ENCODE results near the gene SCN5A.
"Not testable (repeated sequence)": the region's sequence is repeated elsewhere in the genome, so short reads cannot be mapped to it uniquely, and the experiment has no call there.

SCN5A gene

DNA sequence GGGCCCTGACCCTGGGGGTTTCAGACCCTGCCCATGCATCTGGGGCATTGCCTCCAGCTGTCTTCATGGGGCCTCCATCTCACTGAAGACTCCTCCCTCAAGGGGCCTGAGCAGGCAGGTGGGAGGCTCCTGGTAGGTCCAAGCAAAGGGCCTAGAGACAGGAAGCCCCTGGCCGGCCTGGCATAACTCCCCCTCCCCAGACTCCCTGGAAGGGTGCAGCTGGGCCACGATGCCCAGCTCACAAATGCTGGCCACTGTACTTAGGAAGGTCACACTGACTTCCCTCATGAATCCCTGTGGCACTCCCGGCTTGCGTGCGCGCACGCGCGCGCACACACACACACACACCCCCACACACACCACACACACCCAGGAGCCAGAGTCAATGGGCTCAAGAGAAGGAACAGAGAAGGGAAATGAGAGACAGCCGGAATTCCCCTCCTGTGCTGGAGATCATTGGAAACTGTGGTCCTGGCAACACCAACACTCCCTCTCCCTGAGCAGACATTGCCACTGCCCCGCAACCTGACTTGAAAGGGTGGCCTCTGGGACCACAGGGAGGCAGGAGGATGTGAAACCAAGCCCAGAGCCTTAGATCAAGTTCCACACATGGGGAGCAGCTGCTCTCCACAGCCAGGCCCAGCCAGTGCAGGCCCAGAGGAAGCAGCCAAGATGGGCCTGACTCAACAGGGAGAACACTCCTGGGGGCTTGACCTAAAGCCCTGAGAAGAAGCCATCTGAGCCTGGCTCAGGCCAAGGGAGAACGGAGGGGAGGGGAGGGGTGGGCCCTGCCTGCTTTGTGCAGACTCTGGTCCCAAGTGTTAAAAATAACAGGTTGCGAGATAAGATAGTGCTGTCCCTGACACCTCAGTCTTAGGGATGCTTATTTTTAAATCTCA lies 69.7 kb downstream of the SCN5A start:
- Mint-ChIP-seq H3K4me3 (no peak overlapping the region), H3K27me3 (peaks cover 1% of the 10 kb centered on the region), H3K4me1 (ENCODE audit: low read depth) (peaks cover 30% of the 10 kb centered on the region), H3K9me3 (no peaks in the 10 kb centered on the region), H3K27ac (peak overlapping the region; percentile 72), H3K36me3 (ENCODE audit: low read depth) (no peaks in the 10 kb centered on the region)
- intact Hi-C loops (cut with micrococcal nuclease) = no loop called here

DNA sequence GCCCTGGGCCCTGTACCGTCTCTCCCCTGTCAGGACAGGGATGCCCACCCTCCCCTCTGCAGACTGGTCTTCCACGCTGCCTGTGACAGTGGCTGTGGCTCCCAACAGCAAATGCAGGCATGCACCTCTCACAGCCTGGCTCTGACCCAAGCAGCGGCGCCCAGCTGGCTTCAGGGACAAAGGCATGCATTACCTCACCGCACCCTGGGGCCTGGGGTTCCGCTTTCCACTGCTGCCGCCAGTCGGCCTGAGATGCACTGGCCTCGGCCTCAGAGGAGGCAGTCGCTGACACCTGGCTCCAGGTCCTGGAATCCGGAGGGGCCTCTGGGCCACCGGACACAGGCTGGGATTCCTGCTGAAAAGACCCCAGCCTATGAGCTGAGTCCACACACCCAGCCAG lies 70.3 kb downstream of the SCN5A start:
- Mint-ChIP-seq H3K36me3 (ENCODE audit: low read depth) (no peaks in the 10 kb centered on the region), H3K27ac (no peak overlapping the region), H3K4me3 (no peak overlapping the region), H3K9me3 (no peaks in the 10 kb centered on the region), H3K27me3 (peaks cover 1% of the 10 kb centered on the region), H3K4me1 (ENCODE audit: low read depth) (peaks cover 30% of the 10 kb centered on the region)
- intact Hi-C loops (cut with micrococcal nuclease) = no loop called here

DNA sequence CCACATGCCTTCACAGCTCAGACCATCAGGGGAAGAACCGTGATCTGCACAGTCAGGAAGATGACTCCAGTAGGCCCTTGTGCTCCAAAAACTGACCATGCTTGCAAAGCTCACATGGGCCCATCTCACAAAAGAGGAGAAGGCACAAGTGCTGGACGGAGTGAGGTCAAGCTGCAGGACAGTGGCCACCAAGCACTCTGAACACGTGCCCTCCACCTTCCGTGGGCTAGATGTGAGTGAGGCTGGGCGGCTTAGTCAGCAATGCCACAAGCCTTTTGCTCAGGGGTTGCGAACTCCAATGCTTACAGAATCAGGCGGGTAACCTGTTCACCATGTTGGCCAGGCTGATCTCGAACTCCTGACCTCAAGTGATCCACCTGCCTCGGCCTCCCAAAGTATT lies 70.9 kb downstream of the SCN5A start:
- Mint-ChIP-seq H3K27me3 (peaks cover 1% of the 10 kb centered on the region), H3K4me3 (no peak overlapping the region), H3K27ac (no peak overlapping the region), H3K36me3 (ENCODE audit: low read depth) (no peaks in the 10 kb centered on the region), H3K4me1 (ENCODE audit: low read depth) (peaks cover 30% of the 10 kb centered on the region), H3K9me3 (no peaks in the 10 kb centered on the region)
- intact Hi-C loops (cut with micrococcal nuclease) = no loop called here

DNA sequence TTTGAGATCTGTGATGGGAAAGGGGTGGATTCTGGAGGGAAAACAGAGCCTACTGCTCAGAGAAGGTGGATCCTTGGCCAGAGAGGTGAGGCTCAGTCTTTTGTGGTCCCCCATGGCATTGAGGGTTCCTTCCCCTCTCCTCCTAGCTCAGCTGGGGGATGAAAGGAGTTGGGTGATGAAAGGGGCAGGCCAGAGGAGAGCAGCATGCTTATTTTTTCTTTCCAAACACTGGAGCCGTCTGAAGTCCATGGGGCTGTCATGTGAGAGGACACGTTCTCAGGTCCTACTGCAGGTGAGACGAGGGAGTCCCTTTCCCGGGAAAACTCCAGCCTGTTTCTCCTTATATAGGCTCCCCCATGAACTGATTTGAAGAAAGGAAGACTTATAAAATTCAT lies 71.4 kb downstream of the SCN5A start:
- Mint-ChIP-seq H3K4me1 (ENCODE audit: low read depth) (peaks cover 28% of the 10 kb centered on the region), H3K27ac (no peak overlapping the region), H3K9me3 (no peaks in the 10 kb centered on the region), H3K4me3 (no peak overlapping the region), H3K27me3 (peaks cover 1% of the 10 kb centered on the region), H3K36me3 (ENCODE audit: low read depth) (no peaks in the 10 kb centered on the region)
- intact Hi-C loops (cut with micrococcal nuclease) = no loop called here

DNA sequence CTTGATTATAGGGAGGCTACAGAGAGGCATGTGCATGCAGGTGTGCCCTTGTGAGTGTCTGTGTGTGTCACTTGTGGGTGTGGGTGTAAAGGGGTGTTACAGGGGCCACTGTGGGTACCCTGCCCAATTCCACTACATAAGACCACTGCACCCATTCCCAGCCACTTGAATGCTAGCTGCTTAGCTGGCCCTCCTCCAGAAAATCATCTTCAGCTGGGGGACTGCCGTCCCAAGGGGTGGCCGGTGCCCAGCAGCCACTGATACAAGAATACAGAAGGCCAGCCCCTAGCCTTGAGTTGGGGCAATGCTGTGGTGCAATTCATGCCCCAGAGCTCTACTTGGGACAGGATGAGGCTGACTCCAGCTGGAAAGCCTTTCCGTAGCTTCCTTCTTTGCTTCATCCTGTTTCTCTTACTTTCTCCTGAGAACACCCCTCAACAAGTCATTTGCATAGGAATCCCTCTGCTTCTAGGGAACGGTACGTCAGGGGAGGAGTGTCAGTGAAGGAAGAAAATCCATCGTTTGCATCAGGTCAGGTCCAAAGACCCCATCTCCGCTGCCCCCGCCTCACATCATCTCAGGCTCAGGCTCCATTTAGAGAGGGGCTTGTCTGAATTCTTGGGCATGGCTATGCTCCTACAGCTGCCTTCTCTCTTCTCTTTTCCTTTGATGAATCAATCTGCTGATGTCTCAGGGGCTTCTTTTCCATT lies 72.0 kb downstream of the SCN5A start:
- intact Hi-C loops (cut with micrococcal nuclease) = no loop called here

GRCh38 chr3:38576526-38577370 lies 72.7 kb downstream of the SCN5A start:
- Mint-ChIP-seq H3K36me3 (ENCODE audit: low read depth) (no peaks in the 10 kb centered on the region), H3K27ac (no peak overlapping the region), H3K9me3 (no peaks in the 10 kb centered on the region), H3K4me3 (no peak overlapping the region), H3K27me3 (peaks cover 3% of the 10 kb centered on the region), H3K4me1 (ENCODE audit: low read depth) (peaks cover 20% of the 10 kb centered on the region)
- intact Hi-C loops (cut with micrococcal nuclease) = no loop called here

More for the DNA sequence above, 72.0 kb downstream of the SCN5A start:
- Mint-ChIP-seq H3K4me3 (no peak overlapping the region), H3K9me3 (no peaks in the 10 kb centered on the region), H3K4me1 (ENCODE audit: low read depth) (peaks cover 23% of the 10 kb centered on the region), H3K27me3 (peaks cover 1% of the 10 kb centered on the region), H3K27ac (no peak overlapping the region), H3K36me3 (ENCODE audit: low read depth) (no peaks in the 10 kb centered on the region)

- no peak overlapping the region for H3K4me3 Mint-ChIP-seq
- H3K4me1 Mint-ChIP-seq (ENCODE audit: low read depth) = peaks cover 18% of the 10 kb centered on the region
- H3K27me3 Mint-ChIP-seq = peaks cover 3% of the 10 kb centered on the region
- intact Hi-C loops (cut with micrococcal nuclease) = no loop called here
- no peak overlapping the region for H3K27ac Mint-ChIP-seq
- no peaks in the 10 kb centered on the region for H3K36me3 Mint-ChIP-seq (ENCODE audit: low read depth)
- H3K9me3 Mint-ChIP-seq = no peaks in the 10 kb centered on the region
These were observed 73.4 kb downstream of the SCN5A start for GRCh38 chr3:38576131-38576525.

- Mint-ChIP-seq H3K4me3 (no peak overlapping the region), H3K4me1 (ENCODE audit: low read depth) (peaks cover 10% of the 10 kb centered on the region), H3K36me3 (ENCODE audit: low read depth) (no peaks in the 10 kb centered on the region), H3K27me3 (peaks cover 3% of the 10 kb centered on the region), H3K9me3 (no peaks in the 10 kb centered on the region), H3K27ac (no peak overlapping the region)
- intact Hi-C loops (cut with micrococcal nuclease) = no loop called here
These were observed 74.1 kb downstream of the SCN5A start for GRCh38 chr3:38575279-38575843.

- intact Hi-C loops (cut with micrococcal nuclease) = no loop called here
- H3K27me3 Mint-ChIP-seq = peaks cover 3% of the 10 kb centered on the region
- H3K36me3 Mint-ChIP-seq (ENCODE audit: low read depth) = no peaks in the 10 kb centered on the region
- peaks cover 3% of the 10 kb centered on the region for H3K4me1 Mint-ChIP-seq (ENCODE audit: low read depth)
- H3K4me3 Mint-ChIP-seq = no peak overlapping the region
- no peaks in the 10 kb centered on the region for H3K9me3 Mint-ChIP-seq
- no peak overlapping the region for H3K27ac Mint-ChIP-seq
These were observed 74.8 kb downstream of the SCN5A start for GRCh38 chr3:38574411-38575278.

GRCh38 chr3:38573556-38573955 lies 75.9 kb downstream of the SCN5A start:
- H3K27me3 Mint-ChIP-seq = peaks cover 3% of the 10 kb centered on the region
- H3K4me3 Mint-ChIP-seq = no peak overlapping the region
- no peaks in the 10 kb centered on the region for H3K36me3 Mint-ChIP-seq (ENCODE audit: low read depth)
- no peaks in the 10 kb centered on the region for H3K4me1 Mint-ChIP-seq (ENCODE audit: low read depth)
- no peaks in the 10 kb centered on the region for H3K9me3 Mint-ChIP-seq
- no peak overlapping the region for H3K27ac Mint-ChIP-seq
- intact Hi-C loops (cut with micrococcal nuclease) = no loop called here

DNA sequence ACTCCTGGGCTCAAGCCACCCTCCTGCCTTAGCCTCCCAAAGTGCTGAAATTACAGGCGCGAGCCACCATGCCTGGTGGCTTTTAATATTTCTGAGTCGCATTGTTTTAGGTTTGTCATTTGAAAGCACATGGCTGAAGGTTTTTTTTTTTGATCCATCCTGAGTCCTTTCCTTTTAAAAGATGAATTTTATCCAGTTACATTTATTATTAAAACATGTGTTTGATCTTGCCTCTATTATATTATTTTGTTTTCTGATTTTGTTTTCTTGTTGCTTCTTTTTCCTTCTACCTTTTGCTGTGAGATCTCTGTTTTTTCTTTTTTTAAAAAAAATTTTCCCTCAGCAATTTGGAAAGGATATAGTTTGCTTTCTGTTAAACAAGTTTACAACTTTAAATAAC lies 76.4 kb downstream of the SCN5A start:
- no peak overlapping the region for H3K27ac Mint-ChIP-seq
- H3K36me3 Mint-ChIP-seq (ENCODE audit: low read depth) = no peaks in the 10 kb centered on the region
- no peaks in the 10 kb centered on the region for H3K4me1 Mint-ChIP-seq (ENCODE audit: low read depth)
- no peaks in the 10 kb centered on the region for H3K9me3 Mint-ChIP-seq
- intact Hi-C loops (cut with micrococcal nuclease) = no loop called here
- peaks cover 3% of the 10 kb centered on the region for H3K27me3 Mint-ChIP-seq
- H3K4me3 Mint-ChIP-seq = no peak overlapping the region

- Mint-ChIP-seq H3K9me3 (no peaks in the 10 kb centered on the region), H3K4me3 (no peak overlapping the region), H3K27me3 (peaks cover 2% of the 10 kb centered on the region), H3K36me3 (ENCODE audit: low read depth) (no peaks in the 10 kb centered on the region), H3K4me1 (ENCODE audit: low read depth) (peaks cover 13% of the 10 kb centered on the region), H3K27ac (no peak overlapping the region)
- intact Hi-C loops (cut with micrococcal nuclease) = no loop called here
These were observed 82.0 kb downstream of the SCN5A start for GRCh38 chr3:38567498-38567897.

DNA sequence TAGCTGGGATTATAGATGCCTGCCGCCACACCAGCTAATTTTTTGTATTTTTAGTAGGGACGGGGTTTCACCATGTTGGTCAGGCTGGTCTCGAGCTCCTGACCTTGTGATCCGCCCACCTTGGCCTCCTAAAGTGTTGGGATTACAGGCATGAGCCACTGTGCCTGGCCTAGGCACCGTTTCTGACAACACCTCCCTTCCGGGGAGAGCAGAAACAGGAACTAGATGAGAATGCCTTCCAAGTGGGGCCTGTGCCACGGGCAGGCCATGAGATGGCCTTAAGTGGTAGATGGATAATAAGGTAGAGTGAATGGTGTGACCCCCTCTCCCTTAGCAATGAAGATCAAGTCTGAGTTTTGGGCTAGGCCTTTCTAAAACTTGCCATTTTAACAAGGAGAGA lies 82.7 kb downstream of the SCN5A start:
- H3K27ac Mint-ChIP-seq; H3K27me3 Mint-ChIP-seq; intact Hi-C loops (cut with micrococcal nuclease); H3K36me3 Mint-ChIP-seq (ENCODE audit: low read depth); H3K9me3 Mint-ChIP-seq; H3K4me3 Mint-ChIP-seq: not testable (repeated sequence)
- peaks cover 13% of the 10 kb centered on the region for H3K4me1 Mint-ChIP-seq (ENCODE audit: low read depth)

All from dendritic cell treated with granulocyte-macrophage colony-stimulating factor and Interleukin-4, amounts not matched to agents 40 ng/mL and 50 ng/mL, for 4 days (primary cell).